Astrocyte (in vitro differentiated cells and primary cell): ENCODE data around the gene CRYBG2. TPM values are rescaled to one million over a fixed set of nuclear protein-coding genes. Genes with fewer than 3 reads are reported as not detected.

Experiments
- DNase-seq: peaks from one replicate; pipeline ENCODE4 v3.0.0-alpha.2; 2010; ENCODE audit warnings: low read depth
- FAIRE-seq: peaks from 2 replicates; lab custom pipeline; 2011; peaks lifted over from hg19 to GRCh38; lab: Jason Lieb, UNC
- H2AFZ ChIP-seq: 2 replicates; pipeline ENCODE4 v1.6.0; 2012; ENCODE audit warnings: low read depth, low read length, inconsistent platforms
- H3K27ac ChIP-seq: 2 replicates; pipeline ENCODE4 v1.5.1; 2011; ENCODE audit warnings: low read depth, low read length, inconsistent platforms
- H3K27me3 ChIP-seq: 2 replicates; pipeline ENCODE4 v1.6.0; 2011; ENCODE audit warnings: low read length, inconsistent platforms; ENCODE audit not compliant: insufficient read depth
- H3K36me3 ChIP-seq: 2 replicates; pipeline ENCODE4 v1.5.1; 2011; ENCODE audit warnings: low read length, inconsistent platforms; ENCODE audit not compliant: insufficient read depth
- H3K4me1 ChIP-seq: 2 replicates; pipeline ENCODE4 v1.5.1; 2011; ENCODE audit warnings: low read length, inconsistent platforms; ENCODE audit not compliant: insufficient read depth
- H3K4me2 ChIP-seq: 2 replicates; pipeline ENCODE4 v1.6.0; 2012; ENCODE audit warnings: low read length, inconsistent platforms
- H3K4me3 ChIP-seq: 2 replicates; pipeline ENCODE4 v1.5.1; 2011; ENCODE audit warnings: low read depth, mild to moderate bottlenecking, low read length, inconsistent platforms; ENCODE audit not compliant: insufficient read depth
- H3K79me2 ChIP-seq: 2 replicates; pipeline ENCODE4 v1.6.0; 2012; ENCODE audit warnings: mild to moderate bottlenecking, low read length, inconsistent platforms; ENCODE audit not compliant: insufficient read depth
- H3K9ac ChIP-seq: 2 replicates; pipeline ENCODE4 v1.6.0; 2012; ENCODE audit warnings: mild to moderate bottlenecking, low read length, inconsistent platforms
- H3K9me3 ChIP-seq: 2 replicates; pipeline ENCODE4 v1.5.1; 2012; ENCODE audit warnings: low read depth, mild to moderate bottlenecking, low read length, inconsistent platforms; ENCODE audit not compliant: insufficient read depth
- H4K20me1 ChIP-seq: 2 replicates; pipeline ENCODE4 v1.6.0; 2012; ENCODE audit warnings: low read length, inconsistent platforms; ENCODE audit not compliant: insufficient read depth
- H3K27ac Mint-ChIP-seq: one replicate; pipeline ENCODE4 v1.8.0; 2021; ENCODE audit warnings: mild to moderate bottlenecking, mixed read lengths; ENCODE audit not compliant: unreplicated experiment
- H3K27me3 Mint-ChIP-seq: one replicate; pipeline ENCODE4 v1.8.0; 2021; ENCODE audit warnings: low read depth, mixed read lengths; ENCODE audit not compliant: unreplicated experiment
- H3K36me3 Mint-ChIP-seq: one replicate; pipeline ENCODE4 v1.8.0; 2021; ENCODE audit warnings: low read depth, mixed read lengths; ENCODE audit not compliant: unreplicated experiment
- H3K4me1 Mint-ChIP-seq: one replicate; pipeline ENCODE4 v1.8.0; 2021; ENCODE audit warnings: low read depth, mixed read lengths; ENCODE audit not compliant: unreplicated experiment
- H3K4me3 Mint-ChIP-seq: one replicate; pipeline ENCODE4 v1.8.0; 2021; ENCODE audit warnings: mild to moderate bottlenecking, moderate library complexity, mixed read lengths; ENCODE audit not compliant: unreplicated experiment
- H3K9me3 Mint-ChIP-seq: one replicate; pipeline ENCODE4 v1.8.0; 2021; ENCODE audit warnings: mild to moderate bottlenecking, mixed read lengths; ENCODE audit not compliant: unreplicated experiment
- CTCF ChIP-seq: IDR thresholded peaks from 2 replicates; pipeline ENCODE4 v1.5.1; 2011; ENCODE audit warnings: low read depth, mild to moderate bottlenecking, inconsistent platforms, low read length, moderate library complexity; ENCODE audit not compliant: insufficient read depth
- EZH2 ChIP-seq: IDR thresholded peaks from 2 replicates; pipeline ENCODE4 v1.6.1; 2012; ENCODE audit warnings: mild to moderate bottlenecking, low read length, inconsistent platforms; ENCODE audit not compliant: insufficient read depth
- total RNA-seq: library from RNA; stranded (reverse); gene quantifications from 2 replicates; pipeline ENCODE4 v1.2.1, GENCODE V29; 2021

CRYBG2 gene
- total RNA-seq, 1 donor from 2014 or later = 5.3 TPM

GRCh38 chr1:26296340-26297056 lies 57.4 kb downstream of the CRYBG2 start:
- no peak overlapping the region for H3K27ac Mint-ChIP-seq
- H3K36me3 Mint-ChIP-seq = peaks cover 13% of the 10 kb centered on the region
- Histone ChIP-seq H3K4me1 (peaks cover 7% of the 10 kb centered on the region), H3K4me3 (no peak overlapping the region), H3K27ac (no peak overlapping the region), H3K9ac (no peak overlapping the region), H3K36me3 (no peaks in the 10 kb centered on the region), H3K9me3 (no peaks in the 10 kb centered on the region), H2AFZ (no peak overlapping the region), H3K4me2 (no peak overlapping the region), H4K20me1 (no peaks in the 10 kb centered on the region), H3K27me3 (no peaks in the 10 kb centered on the region), H3K79me2 (no peaks in the 10 kb centered on the region)
- DNase-seq (no peak), FAIRE-seq (no peak)
- H3K27me3 Mint-ChIP-seq = no peaks in the 10 kb centered on the region
- TF ChIP-seq EZH2 = no peak
- no peak for TF ChIP-seq CTCF
- H3K4me3 Mint-ChIP-seq = no peak overlapping the region
- no peaks in the 10 kb centered on the region for H3K9me3 Mint-ChIP-seq
- peaks cover 6% of the 10 kb centered on the region for H3K4me1 Mint-ChIP-seq

GRCh38 chr1:26295194-26296138 lies 58.5 kb downstream of the CRYBG2 start:
- Mint-ChIP-seq H3K4me1 (peaks cover 6% of the 10 kb centered on the region), H3K9me3 (no peaks in the 10 kb centered on the region), H3K36me3 (peaks cover 11% of the 10 kb centered on the region), H3K4me3 (no peak overlapping the region), H3K27ac (no peak overlapping the region), H3K27me3 (no peaks in the 10 kb centered on the region)
- H3K4me2 ChIP-seq = no peak overlapping the region
- no peaks in the 10 kb centered on the region for H3K9me3 ChIP-seq
- no peak overlapping the region for H2AFZ ChIP-seq
- DNase-seq = no peak
- no peak overlapping the region for H3K9ac ChIP-seq
- peaks cover 7% of the 10 kb centered on the region for H3K4me1 ChIP-seq
- H4K20me1 ChIP-seq = no peaks in the 10 kb centered on the region
- no peak overlapping the region for H3K27ac ChIP-seq
- H3K79me2 ChIP-seq = no peaks in the 10 kb centered on the region
- no peak overlapping the region for H3K4me3 ChIP-seq
- no peak for FAIRE-seq
- TF ChIP-seq CTCF = no peak
- no peak for TF ChIP-seq EZH2
- H3K36me3 ChIP-seq = no peaks in the 10 kb centered on the region
- H3K27me3 ChIP-seq = no peaks in the 10 kb centered on the region
